ENCODE measurements around the gene OLFML2A.

DNA sequence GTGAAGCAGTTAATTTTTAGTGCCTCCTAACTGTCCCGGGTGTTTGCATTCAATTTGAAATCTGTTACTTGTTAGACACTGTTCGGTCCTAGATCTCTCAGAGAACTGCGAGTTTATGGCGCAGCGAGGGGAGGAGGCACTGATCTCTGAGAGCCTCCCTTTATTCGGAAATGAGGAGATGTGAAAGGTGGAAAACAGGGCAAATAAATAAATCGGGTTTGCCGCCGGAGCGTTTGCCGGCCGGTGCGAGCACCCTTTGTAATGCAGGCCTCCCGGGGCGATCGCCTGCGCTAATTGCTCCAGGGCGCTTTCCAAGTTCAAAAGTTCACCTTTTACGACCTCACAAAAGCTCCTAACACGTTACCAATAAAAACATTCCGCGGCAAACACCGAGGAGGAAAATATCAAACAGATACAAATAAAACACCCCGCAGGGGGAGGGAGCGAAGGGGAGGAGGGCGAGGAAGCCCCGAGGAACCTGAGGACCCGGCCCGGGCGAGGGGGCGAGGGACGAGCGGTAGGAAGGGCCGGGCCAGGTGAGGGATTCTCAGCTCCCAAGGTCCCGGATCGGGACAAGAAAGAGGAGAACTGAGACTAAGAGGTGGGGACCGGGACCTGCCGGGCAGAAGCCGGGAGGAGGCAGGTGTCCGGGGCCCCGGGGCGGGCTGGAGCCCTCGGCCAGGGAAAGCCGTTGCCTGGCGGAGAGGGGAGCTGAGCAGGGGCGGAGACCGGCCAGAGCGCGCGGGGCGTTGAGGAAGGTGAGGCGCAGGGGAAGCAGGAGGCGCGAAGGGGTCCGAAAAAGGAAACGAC lies 7.2 kb upstream of the OLFML2A start:
- TF ChIP-seq NFRKB (IDR thresholded peaks at IDR 0.05) (no peak), EP300 (IDR thresholded peaks at IDR 0.05; ENCODE audit: low read depth in 2 of 2, low read length in 2 of 2) (peak in 1 of 2 experiments; percentile 3; a peak in 1 of 4 replicates), EP300 (CRISPR knock-in tag; IDR thresholded peaks at IDR 0.05; ENCODE audit: borderline replicate concordance) (no peak)

Data from HepG2 (cell line).